Esophagus muscularis mucosa (tissue), 4 donors: Measurements from ENCODE around the gene TNS4. TPM values are rescaled to one million over a fixed set of nuclear protein-coding genes. Genes with fewer than 3 reads are reported as not detected.

Experiments used
- DNase-seq: peaks from one replicate; pipeline ENCODE4 v3.0.0-alpha.2; 2017; ENCODE audit errors: extremely low spot score
- H3K27ac ChIP-seq, 4 donors: fragments of 200-600 bp; sonication (generic); replicated peaks in 1 of 4; 1 replicate in 3 of 4; 2 replicates in 1 of 4; pipeline ENCODE4 v1.5.1; 2016 to 2019; ENCODE audit warnings: mild to moderate bottlenecking in 1 of 4
- H3K27me3 ChIP-seq, 4 donors: fragments of 200-600 bp; sonication (generic); one replicate each; pipeline versions ENCODE4 v1.5.1 to v1.6.0; 2016 to 2019
- H3K36me3 ChIP-seq, 4 donors: fragments of 200-600 bp; sonication (generic); one replicate each; pipeline ENCODE4 v1.5.1; 2016 to 2019
- H3K4me1 ChIP-seq, 4 donors: fragments of 200-600 bp; sonication (generic); one replicate each; pipeline ENCODE4 v1.5.1; 2016 to 2019
- H3K4me3 ChIP-seq, 4 donors: fragments of 200-600 bp; sonication (generic); 1 replicate in 2 of 4; 2 replicates in 2 of 4; pipeline ENCODE4 v1.5.1; 2016 to 2019; ENCODE audit warnings: mild to moderate bottlenecking in 4 of 4, moderate library complexity in 1 of 4
- H3K9me3 ChIP-seq, 4 donors: fragments of 200-600 bp; sonication (generic); 1 replicate in 3 of 4; 2 replicates in 1 of 4; pipeline ENCODE4 v1.5.1; 2016 to 2019
- EP300 ChIP-seq: sonication (generic); formaldehyde crosslinking; IDR thresholded peaks from one replicate; pipeline ENCODE4 v1.6.1; 2017; ENCODE audit warnings: antibody characterized with exemption
- POLR2A ChIP-seq: fragments of 450-650 bp; IDR thresholded peaks from one replicate; pipeline ENCODE4 v1.6.1; 2017; ENCODE audit warnings: antibody characterized with exemption, moderate library complexity, mild to moderate bottlenecking, low read depth
- POLR2AphosphoS5 ChIP-seq, 2 donors: sonication (generic); formaldehyde crosslinking; IDR thresholded peaks; one replicate each; pipeline ENCODE4 v1.6.1; 2017; ENCODE audit warnings: antibody characterized with exemption in 2 of 2
- WGBS: methylation state at CpG from one replicate; pipeline ENCODE4 v1.1.5; 2018; 5-methylcytosine and 5-hydroxymethylcytosine counted together
- intact Hi-C: fragments of 100-400 bp; cut with DNase I; formaldehyde crosslinking; loops from one replicate; pipeline ENCODE4 v1.15.1; 2023
- total RNA-seq, 4 donors: library from RNA; depleted of rRNA; stranded (reverse); fragments of >200 nt; gene quantifications; one replicate each; pipeline versions ENCODE4 v1.1.0 to v1.2.1, GENCODE V29; 2016
- TF ChIP-seq, protein P1 (sequence below), 3 experiments: fragments of 200-600 bp in 2 of 3; fragments of 450-650 bp in 1 of 3; sonication (generic) in 2 of 3; IDR thresholded peaks; one replicate each; pipeline ENCODE4 v1.5.1; 2017 to 2019; ENCODE audit warnings: antibody characterized with exemption in 3 of 3, mild to moderate bottlenecking in 2 of 3, moderate library complexity in 1 of 3

The TNS4 gene
- total RNA-seq, 4 donors from 2014 or later = not detected

DNA sequence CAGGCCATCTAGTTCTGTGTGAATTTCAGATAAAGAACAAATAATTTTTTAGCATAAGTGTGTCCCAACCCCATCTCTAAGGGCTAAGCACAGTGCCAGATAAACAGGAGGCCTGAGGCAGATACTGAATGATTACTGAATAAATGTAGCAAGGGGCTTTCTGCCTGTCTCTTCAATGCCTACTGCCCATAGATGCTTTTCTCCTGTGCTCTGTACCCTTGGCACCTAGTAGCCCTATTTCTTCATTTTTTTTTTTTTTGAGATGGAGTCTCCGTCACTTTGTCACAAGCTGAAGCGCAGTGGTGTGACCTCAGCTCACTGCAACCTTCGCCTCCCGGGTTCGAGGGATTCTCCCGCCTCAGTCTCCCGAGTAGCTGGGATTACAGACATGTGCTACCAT, 32.9 kb downstream of the TNS4 start:
- TF ChIP-seq, protein P1, sequence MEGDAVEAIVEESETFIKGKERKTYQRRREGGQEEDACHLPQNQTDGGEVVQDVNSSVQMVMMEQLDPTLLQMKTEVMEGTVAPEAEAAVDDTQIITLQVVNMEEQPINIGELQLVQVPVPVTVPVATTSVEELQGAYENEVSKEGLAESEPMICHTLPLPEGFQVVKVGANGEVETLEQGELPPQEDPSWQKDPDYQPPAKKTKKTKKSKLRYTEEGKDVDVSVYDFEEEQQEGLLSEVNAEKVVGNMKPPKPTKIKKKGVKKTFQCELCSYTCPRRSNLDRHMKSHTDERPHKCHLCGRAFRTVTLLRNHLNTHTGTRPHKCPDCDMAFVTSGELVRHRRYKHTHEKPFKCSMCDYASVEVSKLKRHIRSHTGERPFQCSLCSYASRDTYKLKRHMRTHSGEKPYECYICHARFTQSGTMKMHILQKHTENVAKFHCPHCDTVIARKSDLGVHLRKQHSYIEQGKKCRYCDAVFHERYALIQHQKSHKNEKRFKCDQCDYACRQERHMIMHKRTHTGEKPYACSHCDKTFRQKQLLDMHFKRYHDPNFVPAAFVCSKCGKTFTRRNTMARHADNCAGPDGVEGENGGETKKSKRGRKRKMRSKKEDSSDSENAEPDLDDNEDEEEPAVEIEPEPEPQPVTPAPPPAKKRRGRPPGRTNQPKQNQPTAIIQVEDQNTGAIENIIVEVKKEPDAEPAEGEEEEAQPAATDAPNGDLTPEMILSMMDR (IDR thresholded peaks at IDR 0.05) = no peak
- TF ChIP-seq POLR2AphosphoS5 (IDR thresholded peaks at IDR 0.05) = no peak
- TF ChIP-seq POLR2A = no peak
- H3K4me3 ChIP-seq = no peak overlapping the region
- no peaks in the 10 kb centered on the region for H3K9me3 ChIP-seq
- no peaks in the 10 kb centered on the region for H3K36me3 ChIP-seq
- intact Hi-C loops = no loop called here
- WGBS = 95% methylated on average over 7 of the region's 7 CpGs
- H3K4me1 ChIP-seq = peaks cover 0 to 37% (median 32%) of the 10 kb centered on the region in 4 donors
- no peak overlapping the region for H3K27ac ChIP-seq
- H3K27me3 ChIP-seq = no peaks in the 10 kb centered on the region
- DNase-seq = no peak

DNA sequence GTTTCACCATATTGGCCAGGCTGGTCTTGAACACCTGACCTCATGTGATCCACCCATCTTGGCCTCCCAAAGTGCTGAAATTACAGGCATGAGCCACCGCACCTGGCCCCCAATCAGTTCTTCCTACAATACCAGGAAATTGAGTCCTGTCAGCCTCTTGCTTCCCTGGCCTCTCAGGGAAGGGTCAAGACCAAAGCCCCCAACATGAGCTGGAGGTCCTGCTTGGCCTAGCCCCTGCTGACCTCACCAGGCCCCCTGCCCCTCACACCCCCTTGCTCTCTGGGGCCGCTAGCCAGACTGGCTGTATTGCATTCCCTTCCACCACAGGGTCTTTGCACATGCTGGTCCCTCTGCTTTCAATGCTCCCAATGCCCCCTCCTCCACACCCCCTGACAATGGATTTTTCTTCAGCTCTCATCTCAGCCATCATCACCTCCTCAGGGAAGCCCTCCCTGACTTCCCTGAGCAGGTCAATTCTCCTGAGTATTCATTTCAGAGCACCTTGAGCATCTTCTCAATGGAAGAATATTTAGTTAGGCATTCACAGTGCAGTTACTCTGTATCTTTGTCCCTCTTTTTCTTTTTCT, 34.0 kb downstream of the TNS4 start:
- Histone ChIP-seq H3K27ac (no peak overlapping the region), H3K36me3 (no peaks in the 10 kb centered on the region), H3K9me3 (no peaks in the 10 kb centered on the region), H3K4me3 (no peak overlapping the region), H3K4me1 (peaks cover 8 to 37% (median 36%) of the 10 kb centered on the region in 4 donors), H3K27me3 (no peaks in the 10 kb centered on the region)
- TF ChIP-seq EP300 = no peak
- intact Hi-C loops = no loop called here
- no peak for DNase-seq
- 86% methylated on average over 2 of the region's 2 CpGs for WGBS

DNA sequence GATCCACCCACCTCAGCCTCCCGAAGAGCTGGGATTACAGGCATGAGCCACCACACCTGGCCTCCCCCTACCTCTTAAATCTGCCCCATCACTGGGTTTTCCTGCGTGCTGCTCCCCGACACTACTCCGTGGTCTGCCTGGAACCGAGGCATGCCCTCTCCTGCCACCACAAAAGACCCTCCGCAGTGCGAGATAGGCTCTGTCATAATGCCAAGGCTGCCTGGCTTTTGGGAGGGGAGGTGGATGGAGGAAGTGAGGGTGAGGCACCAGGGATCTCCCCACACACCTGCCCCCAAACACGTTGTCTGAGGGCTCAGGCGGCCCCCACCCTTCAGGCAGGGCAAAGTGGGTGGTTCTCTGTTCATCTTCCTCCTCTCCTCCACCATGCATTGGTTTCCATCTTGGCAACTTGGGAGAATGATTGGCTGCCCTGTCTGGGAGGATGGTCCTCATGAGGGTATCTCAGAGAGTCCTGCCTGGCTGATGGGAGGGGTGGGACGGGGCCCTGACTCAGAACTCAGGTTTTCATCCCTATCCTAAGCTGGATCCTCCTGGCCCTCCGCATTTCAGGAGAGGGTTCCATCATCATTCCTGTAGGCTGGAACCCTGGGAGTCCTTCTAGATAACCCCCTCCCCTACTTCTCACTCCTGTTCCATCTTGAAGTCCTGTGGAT, 35.0 kb downstream of the TNS4 start:
- Histone ChIP-seq H3K9me3 (no peaks in the 10 kb centered on the region), H3K4me3 (no peak overlapping the region), H3K36me3 (no peaks in the 10 kb centered on the region), H3K4me1 (peaks cover 16 to 37% (median 36%) of the 10 kb centered on the region in 4 donors), H3K27me3 (no peaks in the 10 kb centered on the region), H3K27ac (no peak overlapping the region)
- TF ChIP-seq, protein P1 (IDR thresholded peaks at IDR 0.05) = no peak
- TF ChIP-seq POLR2AphosphoS5 (IDR thresholded peaks at IDR 0.05) = peak in 1 of 2 donors; percentile 19
- no peak for TF ChIP-seq EP300
- TF ChIP-seq POLR2A = no peak
- no peak for DNase-seq
- WGBS = 87% methylated on average over 11 of the region's 11 CpGs
- intact Hi-C loops = no loop called here

DNA sequence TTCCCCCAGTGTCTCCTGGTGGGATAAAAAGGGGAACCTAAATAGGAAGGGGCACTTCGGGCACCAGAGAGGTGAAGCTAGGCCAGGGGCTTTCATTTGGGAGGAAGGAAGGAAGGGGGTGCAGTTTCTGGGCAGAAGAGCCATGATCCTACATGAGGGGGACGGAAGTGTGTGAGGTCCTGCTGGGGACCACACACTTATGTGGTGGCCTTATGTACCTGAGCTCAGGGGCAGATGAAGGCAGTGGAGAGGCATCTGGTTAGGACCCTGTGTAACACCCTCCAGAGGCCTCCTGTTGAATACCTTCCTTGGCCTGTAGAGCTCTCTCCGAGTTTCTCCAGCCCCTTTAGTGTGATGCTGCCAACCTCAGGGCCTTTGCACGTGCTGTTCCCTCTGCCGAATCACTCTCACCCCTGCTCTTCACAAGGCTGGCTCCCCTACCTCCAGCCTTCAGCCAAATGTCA, 37.0 kb downstream of the TNS4 start:
- Histone ChIP-seq H3K9me3 (no peaks in the 10 kb centered on the region), H3K36me3 (no peaks in the 10 kb centered on the region), H3K27ac (no peak overlapping the region), H3K4me1 (peaks cover 24 to 49% (median 45%) of the 10 kb centered on the region in 4 donors), H3K27me3 (no peaks in the 10 kb centered on the region), H3K4me3 (no peak overlapping the region)
- intact Hi-C loops = no loop called here
- DNase-seq = no peak
- TF ChIP-seq POLR2AphosphoS5 (IDR thresholded peaks at IDR 0.05) (peak in 1 of 2 donors; percentile 70), EP300 (no peak), POLR2A (no peak)
- TF ChIP-seq, protein P1 (IDR thresholded peaks at IDR 0.05) = no peak
- 88% methylated on average over 5 of the region's 5 CpGs for WGBS

DNA sequence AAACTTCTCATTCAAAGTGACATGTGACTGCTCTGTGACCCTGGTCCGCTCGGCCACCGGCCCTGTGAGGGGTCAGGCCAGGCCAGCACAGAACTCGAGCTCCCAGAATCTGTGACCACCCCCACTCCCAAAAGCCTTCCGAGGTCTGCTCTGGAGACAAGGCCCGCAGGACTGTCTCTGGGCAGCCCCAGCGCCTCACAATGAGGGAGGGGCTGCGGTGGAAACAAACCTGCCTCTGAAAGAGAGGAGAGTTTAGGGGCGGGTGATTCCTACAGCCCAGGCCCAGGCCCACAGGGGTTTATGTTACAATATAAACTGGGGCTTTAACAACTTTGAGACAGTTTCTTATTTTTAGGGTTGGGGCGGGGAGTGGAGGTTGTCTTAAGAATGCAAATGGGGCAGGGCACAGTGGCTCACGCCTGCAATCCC, 38.3 kb downstream of the TNS4 start:
- H3K27ac ChIP-seq = peak overlapping the region; percentile 65 to 98 (median 79)
- intact Hi-C loops = no loop called here
- H3K36me3 ChIP-seq = peaks cover 0 to 8% (median 0%) of the 10 kb centered on the region in 4 donors
- no peak for TF ChIP-seq POLR2A
- TF ChIP-seq, protein P1 (IDR thresholded peaks at IDR 0.05) = no peak
- TF ChIP-seq EP300 = no peak
- TF ChIP-seq POLR2AphosphoS5 (IDR thresholded peaks at IDR 0.05) = peak in 1 of 2 donors; percentile 56
- no peak for DNase-seq
- no peaks in the 10 kb centered on the region for H3K9me3 ChIP-seq
- no peak overlapping the region for H3K4me3 ChIP-seq
- H3K4me1 ChIP-seq = peaks cover 32 to 62% (median 58%) of the 10 kb centered on the region in 4 donors
- H3K27me3 ChIP-seq = no peaks in the 10 kb centered on the region
- 38% methylated on average over 11 of the region's 11 CpGs for WGBS
